GM15510 (cell line): ENCODE results near the gene PPARA.

Experiments
- POLR2A ChIP-seq: IDR thresholded peaks from 3 replicates; pipeline ENCODE4 v1.6.1; 2011; ENCODE audit warnings: borderline replicate concordance; ENCODE audit not compliant: insufficient read length; ENCODE audit errors: extremely low read depth

Gene PPARA

DNA sequence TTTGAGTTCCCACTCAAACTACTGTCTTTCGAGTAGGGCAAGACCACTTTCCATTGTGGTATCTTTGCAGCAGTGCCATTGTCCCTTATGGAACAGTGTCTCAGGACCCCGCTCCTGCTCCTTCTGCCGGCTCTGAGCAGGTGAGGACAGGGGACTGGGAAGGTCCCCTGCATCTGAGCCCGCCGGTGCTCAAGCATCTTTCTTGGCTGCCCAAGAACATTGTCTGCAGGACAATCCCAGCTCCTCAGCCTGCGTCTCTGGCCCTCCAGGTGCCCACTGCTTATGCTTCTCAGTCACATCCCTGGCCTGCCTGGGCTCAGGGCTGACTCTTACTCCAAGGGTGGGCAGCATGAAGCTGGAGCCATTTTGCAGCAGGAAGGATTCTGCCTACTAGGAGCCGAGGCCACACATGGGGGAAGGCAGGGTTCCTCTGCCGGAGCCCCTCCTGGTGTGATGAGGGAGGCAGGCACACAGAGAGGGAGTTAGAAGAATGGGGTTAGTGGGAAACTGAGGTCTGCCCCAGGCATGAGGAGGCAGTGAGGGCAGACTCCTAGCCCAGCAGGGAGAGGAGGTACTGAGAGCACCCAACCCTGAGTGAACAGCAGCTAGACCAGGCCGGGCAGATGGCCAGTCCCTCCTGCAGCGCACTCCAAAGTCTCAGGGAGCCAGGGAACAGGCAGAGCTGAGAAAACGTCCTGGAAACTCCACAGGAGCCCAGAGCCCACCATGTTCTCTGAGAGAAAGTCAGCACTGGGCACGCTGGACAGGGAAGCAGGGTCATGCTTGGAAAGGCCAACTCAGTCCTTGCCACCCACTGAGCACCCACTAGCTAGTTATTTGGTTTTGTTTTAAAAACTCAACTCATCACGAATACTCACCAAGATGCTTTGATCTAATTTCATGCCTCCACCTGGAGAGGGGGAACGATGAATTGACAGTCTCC is 7.5 kb upstream of the PPARA start:
- TF ChIP-seq POLR2A: no peak

DNA sequence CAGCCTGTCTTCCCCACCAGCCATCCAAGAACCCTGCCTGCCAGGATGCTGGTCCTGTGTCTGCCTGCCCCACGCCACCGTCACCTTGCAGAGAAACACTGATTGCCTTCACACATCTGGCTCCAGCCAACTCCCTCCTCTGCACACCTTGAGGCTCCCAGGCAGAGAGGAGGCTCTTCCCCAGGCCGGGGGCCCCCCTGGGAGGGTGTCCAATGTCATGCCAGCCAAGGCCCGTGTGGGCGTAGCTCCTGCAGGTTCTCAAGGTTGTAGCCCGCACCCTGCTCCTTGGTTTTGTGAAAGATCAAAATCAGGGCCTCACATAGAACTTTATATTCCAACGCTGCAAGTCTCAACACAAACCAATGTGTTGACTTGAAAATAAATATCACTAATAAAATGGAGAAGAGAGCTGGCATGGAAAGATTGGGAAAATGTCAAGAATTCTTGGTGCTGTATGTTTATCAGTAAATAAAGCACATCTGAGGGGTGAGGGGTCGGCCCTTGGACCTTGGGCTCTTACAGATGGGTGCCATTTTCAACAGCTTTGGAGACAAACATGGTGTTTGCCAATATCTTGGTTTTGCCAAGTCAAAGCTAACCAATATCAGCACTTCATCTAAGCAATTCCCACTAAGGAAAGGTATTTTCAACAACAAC is 6.7 kb upstream of the PPARA start:
- no peak for TF ChIP-seq POLR2A

DNA sequence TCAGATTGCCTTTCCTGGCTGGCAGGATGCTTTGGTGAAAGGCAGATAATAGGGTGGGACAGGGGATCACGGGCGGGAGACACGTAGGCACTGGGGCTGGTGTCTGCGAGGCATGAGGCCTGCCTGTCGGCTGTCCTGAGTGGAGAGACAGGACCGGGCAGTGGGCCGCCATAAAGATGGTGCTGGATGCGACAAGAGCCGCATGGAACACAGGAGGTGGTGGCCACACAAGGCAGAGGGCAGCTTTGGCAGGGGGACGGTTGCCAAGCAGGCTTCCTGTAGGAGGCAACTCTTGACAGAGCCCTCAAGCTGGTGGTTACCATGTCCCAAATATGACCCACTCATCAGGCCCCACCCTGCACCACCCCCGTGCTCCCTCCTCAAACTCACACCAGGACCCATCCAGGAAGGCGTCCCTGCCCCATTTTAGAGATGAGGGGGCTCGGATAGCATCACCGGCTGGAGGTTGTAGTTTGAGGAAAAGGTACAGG is 4.9 kb upstream of the PPARA start:
- TF ChIP-seq POLR2A: no peak

DNA sequence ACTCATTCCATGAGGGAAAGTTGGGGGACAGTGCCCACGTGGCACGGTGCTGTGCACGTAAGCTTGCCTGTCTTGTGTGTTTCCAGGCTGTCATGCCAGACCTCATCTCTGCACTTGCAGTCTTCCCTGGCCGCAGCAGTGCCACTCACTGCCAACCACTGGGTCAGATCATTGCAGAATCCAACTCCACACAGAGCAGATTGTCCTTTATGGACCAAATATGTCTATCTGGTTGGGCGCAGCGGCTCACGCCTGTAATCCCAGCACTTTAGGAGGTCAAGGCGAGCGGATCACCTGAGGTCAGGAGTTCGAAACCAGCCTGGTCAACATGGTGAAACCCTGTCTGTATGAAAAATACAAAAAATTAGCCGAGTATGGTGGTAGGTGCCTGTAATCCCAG is 4.4 kb upstream of the PPARA start:
- no peak for TF ChIP-seq POLR2A

DNA sequence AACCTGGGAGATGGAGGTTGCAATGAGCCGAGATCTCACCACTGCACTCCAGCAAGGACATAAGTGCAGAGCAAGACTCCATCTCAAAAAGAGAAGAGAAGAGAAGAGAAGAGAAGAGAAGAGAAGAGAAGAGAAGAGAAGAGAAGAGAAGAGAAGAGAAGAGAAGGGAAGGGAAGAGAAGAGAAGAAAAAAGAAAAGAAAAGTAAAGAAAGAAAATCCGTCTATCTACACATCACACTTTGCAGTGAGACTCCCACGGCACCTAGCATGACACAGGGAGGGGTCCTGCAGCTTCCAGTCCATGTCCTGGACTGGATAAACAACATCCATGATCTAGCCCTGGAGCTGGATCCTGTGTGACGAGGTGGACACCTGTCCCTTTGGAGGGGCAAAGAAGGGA is 4.0 kb upstream of the PPARA start:
- TF ChIP-seq POLR2A: no peak

DNA sequence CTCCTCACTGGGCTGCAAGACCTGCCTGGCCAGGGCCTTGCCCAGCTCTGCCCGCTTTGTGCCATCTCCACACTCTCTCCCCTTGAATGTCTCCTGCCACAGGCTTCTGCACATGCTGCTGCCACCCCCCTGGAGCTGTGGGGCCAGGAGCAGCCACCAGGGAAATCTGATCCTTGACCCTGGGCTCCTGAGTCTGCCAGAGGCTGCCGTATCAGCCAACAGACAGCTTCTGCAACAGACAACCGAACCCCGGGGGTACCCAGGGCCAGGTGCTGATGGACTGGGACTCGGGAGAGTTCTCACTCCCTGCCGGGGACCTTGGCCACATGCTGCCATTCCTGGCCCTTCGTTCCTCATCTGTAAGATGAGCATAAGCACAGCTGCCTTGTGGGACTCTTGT is 3.3 kb upstream of the PPARA start:
- TF ChIP-seq POLR2A: no peak

DNA sequence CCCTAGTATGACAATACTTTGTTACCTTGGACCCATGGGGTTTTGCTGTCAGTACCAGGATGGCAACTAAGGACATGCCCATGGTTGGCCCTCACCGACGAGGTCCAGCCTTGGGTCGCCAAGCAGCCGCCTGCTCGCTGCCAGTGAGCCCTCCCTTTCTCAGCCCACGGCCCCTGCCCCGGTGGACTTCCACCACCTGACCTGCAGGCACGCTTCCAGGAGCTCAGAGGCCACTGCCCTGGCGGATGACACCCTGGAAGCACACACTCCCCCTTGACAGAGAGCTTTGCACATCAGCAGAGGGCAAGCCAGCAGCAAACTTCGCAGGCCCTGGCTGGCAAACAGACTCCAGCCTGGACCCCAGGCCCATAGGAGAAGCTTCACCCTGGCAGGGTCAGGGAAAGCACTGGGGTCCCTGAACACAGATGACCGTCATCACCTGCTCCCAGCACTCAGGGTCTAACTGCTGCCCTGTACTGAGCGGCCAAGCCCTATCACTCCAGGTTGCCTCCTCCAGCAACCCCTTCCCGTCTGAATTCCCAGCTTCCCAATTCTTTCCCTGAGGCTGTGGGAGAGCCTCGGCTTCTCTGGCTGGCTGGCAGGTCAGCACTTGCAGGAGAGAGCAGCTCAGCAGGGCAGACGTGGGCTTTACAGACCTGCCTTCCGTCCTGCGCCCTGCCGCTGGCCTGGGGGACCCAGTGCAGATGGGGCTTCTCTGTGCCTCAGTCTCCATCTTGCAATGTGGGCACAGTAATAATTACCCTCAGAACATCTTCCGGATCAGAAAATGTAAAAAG is 2.7 kb upstream of the PPARA start:
- TF ChIP-seq POLR2A: no peak

DNA sequence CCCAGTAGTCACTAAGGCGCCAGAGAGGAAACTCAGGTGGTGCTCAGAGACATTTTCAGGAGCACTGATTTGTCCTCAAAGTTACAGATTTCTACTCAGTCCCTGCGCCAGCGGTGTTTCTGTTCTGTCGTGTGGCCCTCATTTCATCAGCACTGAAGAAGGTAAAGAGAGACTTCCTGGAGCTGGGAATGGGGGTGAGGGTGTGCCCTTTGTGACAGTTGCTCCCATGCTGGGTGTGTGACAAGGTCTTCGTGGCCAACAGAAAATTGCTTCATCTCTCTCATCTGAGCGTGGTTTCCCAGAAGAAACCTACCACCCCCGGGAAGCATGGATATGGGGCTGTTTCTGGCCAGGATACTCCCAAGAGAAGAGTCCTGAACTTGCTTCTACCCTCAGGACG is 2.0 kb upstream of the PPARA start:
- no peak for TF ChIP-seq POLR2A

DNA sequence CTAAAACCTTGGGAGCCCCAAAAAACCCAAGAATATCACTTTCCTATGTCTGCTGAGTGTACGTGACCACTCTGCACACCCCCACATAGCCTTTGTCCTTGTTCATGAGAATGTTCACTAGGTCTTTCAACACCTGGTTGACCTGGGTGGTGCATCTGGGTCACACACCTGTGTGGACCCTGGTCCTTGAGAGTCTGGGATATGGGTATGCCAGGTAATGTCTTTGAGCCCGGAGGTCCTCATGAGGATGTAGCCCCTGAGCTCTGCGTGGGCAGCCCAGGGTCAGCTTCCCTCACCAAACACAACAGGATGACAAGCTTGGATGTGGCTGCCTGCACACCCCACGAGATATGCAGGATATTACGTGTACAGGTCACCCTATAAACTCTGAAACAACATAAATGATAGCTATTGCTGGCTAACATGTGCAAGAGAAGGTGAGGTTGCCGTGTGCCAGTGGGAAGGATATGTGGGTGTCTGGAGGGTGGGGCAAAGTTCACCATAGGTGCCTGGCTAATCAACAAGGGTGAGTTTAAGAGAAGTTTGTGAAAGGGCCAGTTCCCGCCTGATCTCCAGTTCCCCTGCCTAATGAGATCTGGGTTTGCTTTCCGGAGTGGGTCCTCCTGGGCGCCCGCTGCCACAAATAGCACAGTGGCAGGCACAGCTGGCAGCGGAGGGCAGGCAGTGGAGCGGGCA is 1.4 kb upstream of the PPARA start:
- TF ChIP-seq POLR2A: no peak

DNA sequence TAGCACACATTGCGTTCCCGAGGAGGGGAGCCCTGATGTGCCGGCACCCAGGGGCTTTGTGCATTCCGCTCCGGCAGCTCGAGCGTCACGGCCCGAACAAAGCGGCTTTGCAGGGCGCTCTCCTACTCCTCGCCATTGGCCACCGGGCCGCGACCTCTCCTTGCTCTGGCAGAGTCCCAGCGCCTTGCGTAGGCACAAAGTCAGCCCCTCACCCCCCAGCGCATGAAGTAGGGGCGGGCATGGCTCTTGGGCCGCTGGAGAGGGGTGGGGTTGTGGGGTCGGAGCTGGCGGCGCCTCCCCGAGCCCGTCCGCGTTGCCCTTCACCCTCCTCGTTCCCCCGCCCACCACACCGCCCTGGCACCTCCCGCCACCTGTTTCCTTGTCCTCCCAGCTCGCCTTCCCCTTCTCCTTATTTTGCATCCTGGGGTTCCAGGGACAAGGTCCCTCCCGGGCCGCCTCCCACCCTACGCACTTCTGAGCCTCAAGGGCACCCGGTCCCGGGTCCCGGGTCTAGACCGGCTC is 753 bp upstream of the PPARA start:
- no peak for TF ChIP-seq POLR2A

DNA sequence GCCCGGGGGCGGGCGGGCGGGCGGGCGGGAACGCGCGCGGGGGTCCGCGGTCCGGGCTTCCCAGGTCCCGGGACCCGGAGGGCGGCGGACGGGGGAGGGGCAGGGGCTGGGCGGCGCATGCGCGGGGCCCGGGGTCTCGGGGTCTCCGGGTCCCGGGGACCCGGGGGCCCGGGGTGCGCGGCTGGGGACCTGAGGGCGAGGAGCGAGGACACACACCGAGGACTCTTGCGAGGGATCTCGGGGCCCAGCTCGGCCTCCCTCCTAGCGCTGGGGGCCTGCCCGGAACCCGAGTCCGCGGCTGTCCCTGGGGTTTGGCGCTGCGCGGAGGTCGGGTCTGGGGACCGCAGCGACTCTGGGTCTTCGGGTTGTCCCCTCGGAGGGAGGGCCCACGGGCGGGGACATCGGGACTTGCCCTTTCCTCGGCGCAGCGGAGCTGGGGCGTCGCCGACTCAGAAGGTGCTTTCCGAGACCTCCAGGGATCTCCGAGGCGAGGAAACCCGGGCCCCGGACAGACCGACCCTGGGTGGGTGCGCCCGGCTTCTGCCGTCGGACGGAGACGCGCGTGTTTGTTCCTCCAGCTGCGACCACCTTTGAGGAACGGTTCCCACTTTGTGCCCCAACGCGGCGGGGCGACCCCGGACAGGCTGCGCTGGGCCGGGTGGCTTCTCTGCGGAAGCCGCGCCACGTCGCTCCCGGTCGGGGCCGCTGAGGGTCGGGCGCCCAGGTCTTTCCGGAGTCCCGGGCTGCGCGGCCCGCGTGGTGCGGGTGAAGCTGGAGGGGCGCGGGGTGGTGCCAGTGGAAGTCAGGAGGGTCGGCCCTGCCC is 540 bp downstream of the PPARA start:
- TF ChIP-seq POLR2A: no peak

DNA sequence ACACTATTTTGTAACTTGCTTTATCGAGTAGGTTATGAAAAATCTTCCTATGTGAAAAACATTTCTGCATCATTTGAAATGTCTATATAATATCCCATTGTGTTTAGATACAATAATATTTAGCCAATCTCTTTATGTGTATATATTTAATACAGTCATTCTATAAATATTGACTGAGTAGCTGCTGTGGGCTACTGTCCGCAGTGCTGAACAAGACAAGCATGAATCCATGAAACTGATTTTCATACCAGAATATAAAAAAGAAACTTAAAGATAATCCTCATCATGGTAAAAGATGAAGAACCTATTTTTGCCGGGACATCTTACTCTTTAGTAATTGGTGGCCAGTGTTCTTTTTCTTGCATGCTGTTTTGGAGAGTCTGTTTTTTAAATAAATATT is 3.6 kb downstream of the PPARA start:
- TF ChIP-seq POLR2A: no peak

DNA sequence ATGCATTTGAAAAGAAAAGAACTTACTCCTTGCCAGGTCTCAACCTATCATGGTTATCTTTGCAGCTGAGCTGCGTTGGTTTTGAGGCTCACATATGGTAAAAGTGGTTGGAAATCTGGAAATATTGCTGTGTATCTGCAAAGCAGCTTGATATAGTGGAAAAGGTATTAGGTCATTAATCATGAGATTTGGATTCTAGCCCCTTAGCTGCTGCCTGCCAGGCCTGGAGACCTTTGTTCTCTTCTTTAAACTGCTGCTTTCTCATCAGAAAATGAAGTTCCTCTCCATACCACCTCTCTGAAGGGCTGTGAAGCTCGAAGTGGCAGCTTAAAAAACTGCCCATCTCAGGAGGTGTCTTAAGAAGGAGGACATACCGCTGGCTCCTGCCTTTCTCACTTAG is 5.7 kb downstream of the PPARA start:
- TF ChIP-seq POLR2A: no peak

DNA sequence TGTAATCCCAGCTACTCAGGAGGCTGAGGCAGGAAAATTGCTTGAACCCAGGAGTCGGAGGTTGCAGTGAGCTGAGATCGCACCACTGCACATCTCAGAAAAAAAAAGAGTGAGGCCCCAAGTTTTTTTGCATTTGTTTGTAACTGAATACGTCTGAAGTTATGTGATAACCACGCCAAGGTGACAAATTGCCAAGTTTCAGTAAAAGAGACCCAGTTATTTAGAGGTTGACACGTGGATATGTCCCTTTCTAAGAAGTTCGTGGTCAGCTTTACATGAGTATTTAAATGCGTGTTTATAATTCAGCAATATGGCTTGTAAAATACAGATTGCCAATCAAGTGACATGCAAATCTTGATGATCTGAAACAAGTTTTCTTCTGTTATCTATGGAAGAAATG is 8.0 kb downstream of the PPARA start:
- no peak for TF ChIP-seq POLR2A

DNA sequence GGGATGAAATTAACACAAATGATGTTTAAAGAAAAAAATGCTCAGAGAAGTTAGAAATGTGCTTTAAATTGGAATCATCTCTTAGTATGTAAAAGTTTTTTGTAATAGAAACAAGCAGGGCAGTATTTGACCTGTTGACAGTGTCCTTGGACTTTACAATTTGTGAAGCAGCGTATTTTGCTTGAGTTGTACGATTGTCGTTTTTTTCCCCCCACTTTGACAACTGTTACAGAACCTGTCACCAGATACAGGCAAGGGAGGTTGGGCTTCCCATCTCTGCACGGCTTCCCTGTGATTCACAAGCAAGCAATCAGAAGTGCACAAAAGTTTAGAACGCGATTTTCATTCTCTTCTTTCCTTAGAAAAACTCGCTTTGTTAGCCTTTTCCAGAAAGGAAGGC is 8.9 kb downstream of the PPARA start:
- no peak for TF ChIP-seq POLR2A
